NB4 (cell line): Measurements from ENCODE around the gene IGSF23.

ENCODE experiments used
- CTCF ChIP-seq: IDR thresholded peaks from one replicate; pipeline ENCODE4 v1.5.1; 2012; ENCODE audit warnings: low read depth, low read length
- MYC ChIP-seq: IDR thresholded peaks from 2 replicates; pipeline ENCODE4 v1.6.1; 2011; ENCODE audit warnings: low read depth, low read length
- POLR2A ChIP-seq: IDR thresholded peaks from 2 replicates; pipeline ENCODE4 v1.6.1; 2011; ENCODE audit warnings: mild to moderate bottlenecking; ENCODE audit not compliant: insufficient read length; ENCODE audit errors: extremely low read depth

- no peak for TF ChIP-seq CTCF
- no peak for TF ChIP-seq POLR2A
- TF ChIP-seq MYC, result no peak
Measured at GRCh38 chr19:44613295-44614178, at the start of gene IGSF23.
